ENCODE results near the gene CAPN2. TPM values are rescaled to one million over a fixed set of nuclear protein-coding genes. Genes with fewer than 3 reads are reported as not detected.
"Not testable (repeated sequence)": the region's sequence is repeated elsewhere in the genome, so short reads cannot be mapped to it uniquely, and the experiment has no call there.

The CAPN2 gene
- total RNA-seq, 4 donors from 2014 or later: 134 to 155 (median 148) TPM

- DNase-seq: peak; percentile 70 to 77
- peak in 1 of 2 donors; percentile 37 for TF ChIP-seq POLR2A (IDR thresholded peaks at IDR 0.05)
- peak in 1 of 6 experiments; percentile 6 for TF ChIP-seq CTCF (IDR thresholded peaks at IDR 0.05)
- no peak overlapping the region for H3K4me3 ChIP-seq (replicated peaks in 1 of 3)
- intact Hi-C loops (cut with DNase I): no loop called here
- peak overlapping the region; percentile 67 to 86 (median 79) for H3K27ac ChIP-seq
- WGBS, 2 donors: 30 to 42% methylated on average over 14 of the region's 14 CpGs
- H3K27me3 ChIP-seq: no peaks in the 10 kb centered on the region
- H3K36me3 ChIP-seq: no peaks in the 10 kb centered on the region
- H3K9me3 ChIP-seq: no peaks in the 10 kb centered on the region
- peaks cover 34 to 48% of the 10 kb centered on the region in 2 donors for H3K4me1 ChIP-seq
Measured at GRCh38 chr1:223738465-223739365, 26.4 kb downstream of the CAPN2 start.

- 51 to 57% methylated on average over 7 of the region's 7 CpGs for WGBS, 2 donors
- Histone ChIP-seq H3K36me3 (no peaks in the 10 kb centered on the region), H3K9me3 (no peaks in the 10 kb centered on the region), H3K4me1 (peaks cover 28 to 40% of the 10 kb centered on the region in 2 donors), H3K4me3 (replicated peaks in 1 of 3) (no peak overlapping the region), H3K27me3 (no peaks in the 10 kb centered on the region), H3K27ac (peak overlapping the region; percentile 67 to 86 (median 79))
- intact Hi-C loops (cut with DNase I): no loop called here
- TF ChIP-seq POLR2A (IDR thresholded peaks at IDR 0.05): no peak
- no peak for TF ChIP-seq CTCF (IDR thresholded peaks at IDR 0.05)
- no peak for DNase-seq
Measured at GRCh38 chr1:223739366-223740037, 27.2 kb downstream of the CAPN2 start.

GRCh38 chr1:223740038-223740736 lies 27.8 kb downstream of the CAPN2 start:
- Histone ChIP-seq H3K4me1 (peaks cover 23 to 34% of the 10 kb centered on the region in 2 donors), H3K27ac (peak overlapping the region; percentile 67 to 86 (median 79))
- 80% methylated on average over 10 of the region's 10 CpGs for WGBS, 2 donors

GRCh38 chr1:223741861-223742260 lies 29.5 kb downstream of the CAPN2 start:
- Histone ChIP-seq H3K4me1 (peaks cover 23 to 32% of the 10 kb centered on the region in 2 donors), H3K4me3 (replicated peaks in 1 of 3) (no peak overlapping the region), H3K27ac (no peak overlapping the region), H3K36me3 (peaks cover 3 to 5% of the 10 kb centered on the region in 2 donors), H3K9me3 (no peaks in the 10 kb centered on the region), H3K27me3 (no peaks in the 10 kb centered on the region)
- no peak for TF ChIP-seq POLR2A (IDR thresholded peaks at IDR 0.05)
- TF ChIP-seq CTCF (IDR thresholded peaks at IDR 0.05): no peak
- 86 to 93% methylated on average over 6 of the region's 6 CpGs for WGBS, 2 donors
- DNase-seq: no peak
- intact Hi-C loops (cut with DNase I): no loop called here

More at GRCh38 chr1:223740038-223740736, 27.8 kb downstream of the CAPN2 start:
- H3K27me3 ChIP-seq; H3K9me3 ChIP-seq; DNase-seq; intact Hi-C loops (cut with DNase I); H3K4me3 ChIP-seq (replicated peaks in 1 of 3); H3K36me3 ChIP-seq: not testable (repeated sequence)

GRCh38 chr1:223742856-223743517 lies 30.6 kb downstream of the CAPN2 start:
- Histone ChIP-seq H3K4me3 (replicated peaks in 1 of 3) (no peak overlapping the region), H3K27me3 (no peaks in the 10 kb centered on the region), H3K4me1 (peaks cover 22 to 29% of the 10 kb centered on the region in 2 donors), H3K27ac (peak overlapping the region in 1 of 3 donors; percentile 15), H3K9me3 (no peaks in the 10 kb centered on the region), H3K36me3 (peaks cover 10 to 11% of the 10 kb centered on the region in 2 donors)
- TF ChIP-seq POLR2A (IDR thresholded peaks at IDR 0.05) (no peak), CTCF (IDR thresholded peaks at IDR 0.05) (no peak)
- no peak for DNase-seq
- intact Hi-C loops (cut with DNase I): no loop called here
- 76 to 77% methylated on average over 8 to 9 of the region's 9 CpGs for WGBS, 2 donors
